ENCODE results near the gene FGF16. TPM values are rescaled to one million over a fixed set of nuclear protein-coding genes. Genes with fewer than 3 reads are reported as not detected.
A peak's percentile ranks its signal among the peaks of the same experiment; 100 is the strongest.

FGF16 gene
- total RNA-seq, 1 donor from 2014 or later: not detected

- H3K4me3 Mint-ChIP-seq: no peak overlapping the region
- H3K27ac Mint-ChIP-seq: no peak overlapping the region
- H3K36me3 Mint-ChIP-seq (ENCODE audit: low read depth): no peaks in the 10 kb centered on the region
- H3K27me3 Mint-ChIP-seq: peaks cover 17% of the 10 kb centered on the region
- intact Hi-C loops (cut with micrococcal nuclease): no loop called here
- no peaks in the 10 kb centered on the region for H3K9me3 Mint-ChIP-seq
- TF ChIP-seq, protein P1, sequence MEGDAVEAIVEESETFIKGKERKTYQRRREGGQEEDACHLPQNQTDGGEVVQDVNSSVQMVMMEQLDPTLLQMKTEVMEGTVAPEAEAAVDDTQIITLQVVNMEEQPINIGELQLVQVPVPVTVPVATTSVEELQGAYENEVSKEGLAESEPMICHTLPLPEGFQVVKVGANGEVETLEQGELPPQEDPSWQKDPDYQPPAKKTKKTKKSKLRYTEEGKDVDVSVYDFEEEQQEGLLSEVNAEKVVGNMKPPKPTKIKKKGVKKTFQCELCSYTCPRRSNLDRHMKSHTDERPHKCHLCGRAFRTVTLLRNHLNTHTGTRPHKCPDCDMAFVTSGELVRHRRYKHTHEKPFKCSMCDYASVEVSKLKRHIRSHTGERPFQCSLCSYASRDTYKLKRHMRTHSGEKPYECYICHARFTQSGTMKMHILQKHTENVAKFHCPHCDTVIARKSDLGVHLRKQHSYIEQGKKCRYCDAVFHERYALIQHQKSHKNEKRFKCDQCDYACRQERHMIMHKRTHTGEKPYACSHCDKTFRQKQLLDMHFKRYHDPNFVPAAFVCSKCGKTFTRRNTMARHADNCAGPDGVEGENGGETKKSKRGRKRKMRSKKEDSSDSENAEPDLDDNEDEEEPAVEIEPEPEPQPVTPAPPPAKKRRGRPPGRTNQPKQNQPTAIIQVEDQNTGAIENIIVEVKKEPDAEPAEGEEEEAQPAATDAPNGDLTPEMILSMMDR (IDR thresholded peaks at IDR 0.05): no peak
- H3K4me1 Mint-ChIP-seq: peaks cover 19% of the 10 kb centered on the region
- no peak for ATAC-seq (ENCODE audit: low read depth)
- no peak for DNase-seq
- CTCF ChIA-PET: no interaction called here
- POLR2A ChIA-PET: no interaction called here
These were observed 3.1 kb upstream of the FGF16 start for GRCh38 chrX:77444075-77444474.

DNA sequence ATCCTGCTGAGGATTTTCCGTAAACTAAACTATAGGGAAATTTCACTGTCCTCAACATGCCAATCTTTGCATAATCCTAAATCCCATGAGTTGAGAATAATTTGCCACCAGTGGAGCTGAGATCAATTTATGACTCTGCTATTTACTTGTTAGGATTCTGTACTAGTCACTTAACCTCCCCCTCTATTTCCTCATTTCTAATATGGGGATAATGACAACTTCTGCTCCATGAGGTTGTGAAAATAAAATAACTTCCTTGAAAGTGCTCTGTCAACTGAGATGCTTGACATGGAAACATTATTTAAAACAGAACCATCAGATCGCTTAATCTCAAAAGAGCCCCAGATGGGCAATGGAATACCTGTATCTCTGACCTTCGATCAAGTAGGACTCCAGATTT is 2.6 kb upstream of the FGF16 start:
- ATAC-seq (ENCODE audit: low read depth): no peak
- H3K36me3 Mint-ChIP-seq (ENCODE audit: low read depth): no peaks in the 10 kb centered on the region
- TF ChIP-seq, protein P1 (IDR thresholded peaks at IDR 0.05): no peak

DNA sequence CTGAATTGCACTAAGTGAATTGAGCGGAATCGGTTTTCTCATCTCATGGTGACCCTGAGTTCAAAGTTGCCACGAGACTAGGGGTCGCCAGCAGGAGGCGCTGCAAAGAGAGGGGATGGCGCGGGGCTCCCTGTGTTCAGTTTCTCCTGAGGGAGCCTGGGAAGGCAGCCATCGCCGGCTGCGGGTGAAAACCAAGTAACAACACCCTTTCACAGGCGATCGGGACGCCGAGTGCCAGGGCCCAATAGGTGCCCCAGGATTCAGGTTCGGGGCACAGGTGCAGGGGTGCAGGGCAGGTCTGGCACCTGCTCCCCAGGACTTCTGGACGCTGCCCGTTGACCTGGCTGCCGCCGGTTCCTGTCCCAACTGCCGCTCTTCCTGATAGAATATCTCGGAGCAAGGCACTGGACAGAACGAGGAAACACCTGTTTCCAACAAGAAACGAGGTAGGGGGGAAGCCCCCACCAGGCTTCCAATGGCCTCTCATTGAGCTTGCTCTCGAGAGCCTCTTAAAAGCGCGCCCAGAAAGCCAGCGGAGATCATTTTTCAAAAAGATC is 1.1 kb upstream of the FGF16 start:
- no peak for DNase-seq
- POLR2A ChIA-PET: no interaction called here
- intact Hi-C loops (cut with micrococcal nuclease): no loop called here
- Mint-ChIP-seq H3K4me1 (peaks cover 19% of the 10 kb centered on the region), H3K9me3 (no peaks in the 10 kb centered on the region), H3K4me3 (peak overlapping the region; percentile 75), H3K27ac (no peak overlapping the region), H3K27me3 (peaks cover 17% of the 10 kb centered on the region), H3K36me3 (ENCODE audit: low read depth) (no peaks in the 10 kb centered on the region)
- CTCF ChIA-PET: no interaction called here
- TF ChIP-seq, protein P1 (IDR thresholded peaks at IDR 0.05): no peak
- ATAC-seq (ENCODE audit: low read depth): no peak

More for the DNA sequence above, 2.6 kb upstream of the FGF16 start:
- H3K4me1 Mint-ChIP-seq: peaks cover 19% of the 10 kb centered on the region
- CTCF ChIA-PET: no interaction called here
- intact Hi-C loops (cut with micrococcal nuclease): no loop called here
- H3K4me3 Mint-ChIP-seq: no peak overlapping the region
- peaks cover 17% of the 10 kb centered on the region for H3K27me3 Mint-ChIP-seq
- H3K27ac Mint-ChIP-seq: no peak overlapping the region
- DNase-seq: no peak
- no peaks in the 10 kb centered on the region for H3K9me3 Mint-ChIP-seq
- POLR2A ChIA-PET: no interaction called here

DNA sequence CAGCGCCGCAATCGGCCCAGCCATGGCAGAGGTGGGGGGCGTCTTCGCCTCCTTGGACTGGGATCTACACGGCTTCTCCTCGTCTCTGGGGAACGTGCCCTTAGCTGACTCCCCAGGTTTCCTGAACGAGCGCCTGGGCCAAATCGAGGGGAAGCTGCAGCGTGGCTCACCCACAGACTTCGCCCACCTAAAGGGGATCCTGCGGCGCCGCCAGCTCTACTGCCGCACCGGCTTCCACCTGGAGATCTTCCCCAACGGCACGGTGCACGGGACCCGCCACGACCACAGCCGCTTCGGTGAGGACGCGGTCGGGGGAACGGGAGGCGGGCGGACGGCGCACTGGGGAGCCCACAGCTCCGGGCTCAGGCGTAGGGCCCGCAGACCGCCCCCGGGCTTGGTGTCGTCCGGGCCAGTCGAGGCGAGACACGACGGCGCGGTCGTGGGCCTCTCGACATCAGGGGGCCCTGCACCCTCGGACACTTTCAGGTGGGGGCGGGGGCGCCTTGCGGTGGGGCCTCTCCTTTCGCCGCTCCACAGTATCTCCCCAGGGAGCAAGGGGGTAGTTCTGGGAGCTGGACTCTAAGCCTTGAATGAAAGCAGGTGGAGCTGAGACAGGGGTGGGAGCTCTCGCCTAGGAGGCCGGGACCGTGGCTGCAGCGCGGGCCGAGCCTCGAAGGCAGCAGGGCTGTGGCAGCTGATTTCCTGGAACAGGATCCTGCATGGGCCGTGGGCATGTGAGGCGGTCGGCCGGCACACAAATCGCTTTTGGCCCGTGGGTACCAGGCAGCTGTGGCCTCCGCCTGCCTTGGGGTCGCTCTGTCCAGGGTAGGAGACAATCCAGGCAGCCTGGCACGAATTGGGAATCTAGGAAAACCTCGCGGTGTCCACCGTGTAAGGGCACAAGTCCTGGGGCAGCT is 722 bp downstream of the FGF16 start:
- ATAC-seq (ENCODE audit: low read depth) (peak; percentile 14), DNase-seq (no peak)
- TF ChIP-seq, protein P1 (IDR thresholded peaks at IDR 0.05): no peak
- CTCF ChIA-PET: no interaction called here
- Mint-ChIP-seq H3K9me3 (no peaks in the 10 kb centered on the region), H3K4me1 (peaks cover 19% of the 10 kb centered on the region), H3K36me3 (ENCODE audit: low read depth) (no peaks in the 10 kb centered on the region), H3K4me3 (peak overlapping the region; percentile 53), H3K27ac (no peak overlapping the region), H3K27me3 (peaks cover 17% of the 10 kb centered on the region)
- intact Hi-C loops (cut with micrococcal nuclease): no loop called here
- POLR2A ChIA-PET: no interaction called here

GRCh38 chrX:77450415-77450814 is 3.2 kb downstream of the FGF16 start:
- no peak for DNase-seq
- H3K27ac Mint-ChIP-seq: no peak overlapping the region
- H3K36me3 Mint-ChIP-seq (ENCODE audit: low read depth): no peaks in the 10 kb centered on the region
- ATAC-seq (ENCODE audit: low read depth): no peak
- intact Hi-C loops (cut with micrococcal nuclease): no loop called here
- peaks cover 10% of the 10 kb centered on the region for H3K27me3 Mint-ChIP-seq
- ChIA-PET CTCF (no interaction called here), POLR2A (no interaction called here)
- H3K4me3 Mint-ChIP-seq: no peak overlapping the region
- H3K9me3 Mint-ChIP-seq: no peaks in the 10 kb centered on the region
- peaks cover 19% of the 10 kb centered on the region for H3K4me1 Mint-ChIP-seq
- TF ChIP-seq, protein P1 (IDR thresholded peaks at IDR 0.05): no peak

All from activated B cell treated with CpG ODN at 0.5 μM for 24 hours (primary cell).